GM12874 (cell line): ENCODE data around the gene UBA6.

Experiments used
- TF ChIP-seq, protein P1 (sequence below): IDR thresholded peaks from 2 replicates; pipeline ENCODE4 v1.5.1; 2011; ENCODE audit warnings: low read depth, mild to moderate bottlenecking, control low read depth, low read length, moderate library complexity; ENCODE audit not compliant: insufficient read depth

The UBA6 gene

DNA sequence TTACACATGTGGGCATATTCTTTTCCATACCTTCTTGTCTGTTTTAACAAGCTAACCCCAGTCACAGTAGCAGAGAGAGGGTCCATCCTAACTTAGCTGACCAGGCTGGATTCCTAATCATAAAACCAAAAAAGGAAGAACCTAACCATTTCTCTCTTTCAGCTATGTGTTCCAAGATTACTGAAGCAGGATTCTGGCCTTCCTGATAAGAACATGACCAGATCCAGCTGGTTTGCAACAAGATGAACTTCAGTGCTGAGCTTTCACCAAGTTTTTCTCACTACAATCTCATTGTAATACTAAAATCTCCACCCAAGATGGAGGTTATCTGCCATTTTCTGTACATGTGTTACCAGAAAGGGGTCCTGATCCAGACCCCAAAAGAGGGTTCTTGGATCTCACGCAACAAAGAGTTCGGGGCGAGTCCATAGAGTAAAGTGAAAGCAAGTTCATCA is 20.4 kb upstream of the UBA6 start:
- TF ChIP-seq, protein P1, sequence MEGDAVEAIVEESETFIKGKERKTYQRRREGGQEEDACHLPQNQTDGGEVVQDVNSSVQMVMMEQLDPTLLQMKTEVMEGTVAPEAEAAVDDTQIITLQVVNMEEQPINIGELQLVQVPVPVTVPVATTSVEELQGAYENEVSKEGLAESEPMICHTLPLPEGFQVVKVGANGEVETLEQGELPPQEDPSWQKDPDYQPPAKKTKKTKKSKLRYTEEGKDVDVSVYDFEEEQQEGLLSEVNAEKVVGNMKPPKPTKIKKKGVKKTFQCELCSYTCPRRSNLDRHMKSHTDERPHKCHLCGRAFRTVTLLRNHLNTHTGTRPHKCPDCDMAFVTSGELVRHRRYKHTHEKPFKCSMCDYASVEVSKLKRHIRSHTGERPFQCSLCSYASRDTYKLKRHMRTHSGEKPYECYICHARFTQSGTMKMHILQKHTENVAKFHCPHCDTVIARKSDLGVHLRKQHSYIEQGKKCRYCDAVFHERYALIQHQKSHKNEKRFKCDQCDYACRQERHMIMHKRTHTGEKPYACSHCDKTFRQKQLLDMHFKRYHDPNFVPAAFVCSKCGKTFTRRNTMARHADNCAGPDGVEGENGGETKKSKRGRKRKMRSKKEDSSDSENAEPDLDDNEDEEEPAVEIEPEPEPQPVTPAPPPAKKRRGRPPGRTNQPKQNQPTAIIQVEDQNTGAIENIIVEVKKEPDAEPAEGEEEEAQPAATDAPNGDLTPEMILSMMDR: no peak

DNA sequence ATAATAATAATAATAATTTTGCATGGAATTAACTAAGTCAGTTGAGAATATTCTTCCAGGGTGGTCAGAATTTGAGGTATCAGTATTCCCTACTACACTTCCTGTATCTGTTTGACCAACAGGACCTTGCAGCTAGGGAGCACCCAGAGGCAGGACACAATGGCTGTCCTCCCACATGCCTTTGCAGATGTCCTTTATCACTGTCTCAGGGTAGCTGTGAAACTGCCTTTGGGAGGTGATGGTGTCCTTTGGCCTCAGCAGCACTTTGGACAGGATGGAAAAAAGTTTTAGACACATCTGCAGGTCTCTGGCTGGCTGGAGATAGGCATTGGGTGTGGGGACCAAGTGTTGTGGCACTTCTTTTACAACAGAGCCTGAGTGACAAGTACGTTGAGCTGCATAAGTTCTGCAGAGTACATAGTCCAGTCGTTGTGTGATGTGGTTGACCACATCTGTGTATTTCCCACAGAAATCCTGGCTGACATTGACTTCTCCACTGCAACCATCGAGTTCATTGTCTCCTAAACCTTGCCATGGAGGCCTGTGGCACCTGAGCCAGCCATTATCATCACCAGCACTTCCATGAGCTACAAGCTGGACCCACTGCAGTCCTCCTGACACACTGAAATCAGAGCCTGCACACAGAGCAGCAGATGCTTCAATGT is 19.1 kb upstream of the UBA6 start:
- TF ChIP-seq, protein P1: no peak

DNA sequence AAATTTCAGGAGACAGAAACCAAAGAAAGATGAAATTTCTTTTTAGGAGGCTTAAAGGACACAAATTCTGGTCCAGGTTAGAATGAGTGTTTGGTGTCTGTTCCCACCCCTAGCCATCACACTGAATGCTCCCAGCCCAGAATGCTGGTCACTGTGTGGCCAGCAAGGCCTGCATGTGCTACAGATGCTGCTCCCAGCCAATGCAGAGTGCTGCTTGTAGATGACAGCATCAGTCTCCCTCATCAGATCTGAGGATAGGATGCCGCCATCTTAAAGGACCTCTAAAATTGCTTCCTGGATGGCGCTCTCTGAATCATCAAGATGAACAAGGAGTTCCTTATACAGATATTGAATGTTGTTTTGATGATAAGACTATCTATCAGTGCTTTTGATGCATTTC is 17.9 kb upstream of the UBA6 start:
- TF ChIP-seq, protein P1: no peak

DNA sequence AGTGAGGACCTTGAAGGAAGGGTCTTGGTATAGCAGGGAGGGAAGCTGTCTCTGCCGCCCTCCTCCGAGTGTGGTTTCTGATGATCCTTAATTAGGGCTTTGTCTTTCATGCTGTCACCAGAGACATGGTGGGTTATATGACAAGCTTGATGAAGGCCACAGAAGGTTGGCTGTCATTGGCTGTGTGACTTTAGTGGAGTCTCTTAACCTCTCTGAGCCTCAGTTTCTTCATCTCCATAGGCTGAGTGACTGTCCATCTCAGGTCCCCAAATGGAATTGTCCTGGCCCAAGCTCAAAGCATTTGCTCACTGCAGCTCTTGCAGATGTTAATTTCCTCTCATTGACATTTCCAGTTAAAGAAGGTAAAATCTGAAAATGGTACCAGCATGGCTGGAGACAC is 16.6 kb upstream of the UBA6 start:
- TF ChIP-seq, protein P1: no peak

DNA sequence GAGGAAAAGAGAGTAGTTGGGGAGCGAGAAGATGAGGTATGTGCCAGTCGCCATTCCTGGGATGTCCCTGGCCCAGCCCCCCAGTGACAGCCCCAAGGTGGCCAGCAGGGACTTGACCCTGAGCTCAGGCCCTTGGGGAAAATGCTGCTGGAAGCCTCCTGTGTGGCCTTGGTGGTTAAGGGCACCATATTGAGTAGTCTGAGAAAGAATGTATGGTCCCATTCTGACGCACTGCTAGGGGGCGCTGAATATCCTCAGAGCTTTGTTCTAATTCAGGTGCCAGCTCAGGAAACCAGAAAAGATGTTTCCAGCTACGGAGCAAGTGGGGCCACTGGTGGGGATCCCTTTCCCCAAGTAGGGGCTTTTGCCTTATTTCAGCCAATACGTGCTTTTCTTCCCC is 14.0 kb upstream of the UBA6 start:
- TF ChIP-seq, protein P1: no peak

DNA sequence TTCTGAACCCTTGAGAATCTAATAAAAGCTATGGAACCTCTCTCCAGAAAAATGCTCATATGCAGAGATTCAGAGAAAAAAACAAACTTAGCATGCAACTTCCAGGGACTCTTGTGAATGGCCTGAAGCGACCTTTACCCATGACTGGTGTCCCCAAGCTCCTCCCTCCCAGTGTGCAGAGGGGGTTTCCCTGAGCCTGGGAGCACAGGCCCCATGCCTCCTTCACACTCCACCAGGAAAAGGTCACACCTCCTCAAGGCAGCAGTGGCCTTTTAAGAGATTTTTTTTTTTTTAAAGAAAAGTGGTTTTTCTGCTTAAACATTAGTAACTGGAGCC is 13.3 kb upstream of the UBA6 start:
- TF ChIP-seq, protein P1: no peak

DNA sequence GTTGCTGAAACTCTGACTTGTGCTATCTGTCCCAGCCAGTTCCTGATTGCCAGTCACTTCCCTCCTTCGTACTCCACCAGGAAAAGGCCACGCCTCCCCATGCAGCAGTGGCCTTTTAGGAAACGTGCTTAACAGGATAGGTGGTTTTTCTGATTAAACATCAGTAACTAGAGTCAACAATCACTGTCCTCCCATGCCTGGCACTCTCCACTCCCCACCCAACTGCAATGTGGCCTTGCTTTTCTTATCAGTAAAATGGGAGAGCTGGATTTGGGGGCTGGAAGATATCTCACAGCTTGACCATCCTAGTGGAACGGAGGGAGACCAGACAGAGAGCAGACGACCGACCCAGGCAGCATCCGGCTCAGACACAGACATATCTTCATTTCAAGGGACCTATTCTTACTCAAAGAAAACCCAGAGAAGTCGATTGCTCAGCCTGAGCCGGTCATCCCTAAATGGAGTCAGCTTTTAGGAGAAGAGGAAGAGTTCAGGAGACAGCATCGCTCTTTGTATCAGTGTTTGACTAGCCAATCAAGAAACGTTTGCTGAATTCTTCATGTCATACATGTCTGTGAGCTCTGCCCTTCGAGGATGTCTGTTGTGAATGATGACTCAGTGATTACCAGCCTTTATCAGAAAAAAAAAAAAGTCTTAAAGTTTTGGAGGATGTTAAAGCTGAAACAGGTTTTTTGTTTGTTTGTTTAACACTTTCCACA is 12.7 kb upstream of the UBA6 start:
- TF ChIP-seq, protein P1: no peak
